ENCODE data around the gene BBS2.

DNA sequence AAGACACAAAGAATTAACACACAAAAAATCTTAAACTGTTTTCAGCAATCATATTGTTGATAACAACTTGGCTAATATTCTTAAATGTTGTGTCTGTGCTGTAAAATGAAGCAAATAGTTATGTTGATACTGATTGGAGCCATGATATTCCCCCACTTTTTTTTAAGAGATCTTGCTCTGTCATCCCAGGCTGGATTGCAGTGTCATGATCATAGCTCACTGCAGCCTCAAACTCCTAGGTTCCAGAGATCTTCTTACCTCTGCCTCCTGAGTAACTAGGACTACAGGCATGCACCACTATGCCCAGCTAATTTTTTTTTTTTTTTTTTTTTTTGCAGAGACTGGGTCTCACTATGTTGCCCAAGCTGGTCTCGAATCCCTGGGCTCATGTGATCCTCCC is 26.0 kb downstream of the BBS2 start:
- TF ChIP-seq JUND (IDR thresholded peaks at IDR 0.05) = no peak
- TF ChIP-seq, protein P1, sequence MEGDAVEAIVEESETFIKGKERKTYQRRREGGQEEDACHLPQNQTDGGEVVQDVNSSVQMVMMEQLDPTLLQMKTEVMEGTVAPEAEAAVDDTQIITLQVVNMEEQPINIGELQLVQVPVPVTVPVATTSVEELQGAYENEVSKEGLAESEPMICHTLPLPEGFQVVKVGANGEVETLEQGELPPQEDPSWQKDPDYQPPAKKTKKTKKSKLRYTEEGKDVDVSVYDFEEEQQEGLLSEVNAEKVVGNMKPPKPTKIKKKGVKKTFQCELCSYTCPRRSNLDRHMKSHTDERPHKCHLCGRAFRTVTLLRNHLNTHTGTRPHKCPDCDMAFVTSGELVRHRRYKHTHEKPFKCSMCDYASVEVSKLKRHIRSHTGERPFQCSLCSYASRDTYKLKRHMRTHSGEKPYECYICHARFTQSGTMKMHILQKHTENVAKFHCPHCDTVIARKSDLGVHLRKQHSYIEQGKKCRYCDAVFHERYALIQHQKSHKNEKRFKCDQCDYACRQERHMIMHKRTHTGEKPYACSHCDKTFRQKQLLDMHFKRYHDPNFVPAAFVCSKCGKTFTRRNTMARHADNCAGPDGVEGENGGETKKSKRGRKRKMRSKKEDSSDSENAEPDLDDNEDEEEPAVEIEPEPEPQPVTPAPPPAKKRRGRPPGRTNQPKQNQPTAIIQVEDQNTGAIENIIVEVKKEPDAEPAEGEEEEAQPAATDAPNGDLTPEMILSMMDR (IDR thresholded peaks at IDR 0.05; ENCODE audit: low read depth, low read length, missing input control) = no peak
- TF ChIP-seq SP1 (IDR thresholded peaks at IDR 0.05) = no peak
- no peak for TF ChIP-seq RAD21 (IDR thresholded peaks at IDR 0.05)
- TF ChIP-seq, protein P2, sequence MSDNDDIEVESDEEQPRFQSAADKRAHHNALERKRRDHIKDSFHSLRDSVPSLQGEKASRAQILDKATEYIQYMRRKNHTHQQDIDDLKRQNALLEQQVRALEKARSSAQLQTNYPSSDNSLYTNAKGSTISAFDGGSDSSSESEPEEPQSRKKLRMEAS (IDR thresholded peaks at IDR 0.05) = no peak
- TF ChIP-seq TAF1 (conservative IDR thresholded peaks at IDR 0.05) = no peak
- no peak for TF ChIP-seq YY1 (IDR thresholded peaks at IDR 0.05)
- no peak for TF ChIP-seq GABPA (IDR thresholded peaks at IDR 0.05 in 1 of 2, conservative IDR thresholded peaks at IDR 0.05 in 1 of 2)
- TF ChIP-seq RXRA (IDR thresholded peaks at IDR 0.05) = no peak
- no peak for TF ChIP-seq EGR1 (IDR thresholded peaks at IDR 0.05; ENCODE audit: low read depth in 2 of 2)

Measured in liver (tissue), 3 donors.